HL-60/S4 treated with retinoic acid at 250 ng/mL for 4 days and 3 days (cell line): ENCODE data around the gene MYH14.
"Not testable (repeated sequence)": the region's sequence is repeated elsewhere in the genome, so short reads cannot be mapped to it uniquely, and the experiment has no call there.

Experiments
- in situ Hi-C: fragments of 300-500 bp; cut with MboI; formaldehyde crosslinking; loops from 2 replicates; pipeline ENCODE4 v1.7.0; 2022; ENCODE audit warnings: low sequenced_read_pairs

Gene MYH14

GRCh38 chr19:50330365-50331078, 127.1 kb downstream of the MYH14 start:
- in situ Hi-C loops, result no loop called here

GRCh38 chr19:50331221-50331993, 128.0 kb downstream of the MYH14 start:
- in situ Hi-C loops, result no loop called here

- in situ Hi-C loops, result no loop called here
Measured at GRCh38 chr19:50331994-50332243, 128.5 kb downstream of the MYH14 start.

- in situ Hi-C loops, result no loop called here
Measured at GRCh38 chr19:50332244-50333038, 129.0 kb downstream of the MYH14 start.

- in situ Hi-C loops, result no loop called here
Measured at GRCh38 chr19:50333235-50333736, 129.9 kb downstream of the MYH14 start.

DNA sequence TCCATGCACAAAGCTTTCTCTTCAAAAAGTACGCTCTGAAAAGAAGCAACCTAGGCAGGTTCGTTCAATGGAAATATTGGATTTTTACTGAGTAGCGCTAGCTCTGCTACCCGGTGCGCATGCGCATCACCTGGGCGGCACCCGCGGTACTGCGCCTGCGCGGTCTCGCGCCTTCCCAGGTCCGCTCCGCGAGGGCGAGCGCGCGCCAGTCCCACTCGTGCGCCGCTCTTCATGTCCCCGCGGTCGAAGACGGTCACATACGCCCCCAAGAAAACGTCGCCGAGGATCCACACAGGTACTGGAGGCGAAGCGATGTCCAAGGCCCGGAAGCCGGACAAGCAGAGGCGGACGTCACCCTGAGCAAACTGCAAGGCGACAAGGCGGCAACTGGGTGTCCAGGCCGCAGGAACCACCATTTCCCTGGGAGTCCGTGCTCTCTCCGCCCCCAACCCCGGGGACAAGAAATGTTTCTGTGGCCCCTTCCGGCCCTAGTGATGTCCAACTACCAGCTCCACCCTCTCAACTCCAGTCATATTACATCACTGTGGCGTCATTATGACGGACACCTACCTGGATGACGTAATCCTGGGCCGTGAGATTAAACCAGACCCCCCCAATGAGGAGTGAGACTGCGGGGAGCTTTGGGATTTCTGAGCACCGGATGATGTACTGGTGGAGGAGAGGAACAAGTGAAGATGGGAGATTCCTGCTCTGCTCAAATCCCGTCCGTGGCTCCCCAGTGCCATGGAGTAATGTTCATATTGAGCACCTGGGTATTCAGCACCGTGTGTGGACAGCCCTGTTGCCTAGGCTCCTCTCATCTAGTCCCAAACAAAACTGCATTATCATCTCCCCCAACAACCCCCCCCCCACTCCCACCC, 130.6 kb downstream of the MYH14 start:
- in situ Hi-C loops, result no loop called here

GRCh38 chr19:50334741-50335421, 131.5 kb downstream of the MYH14 start:
- in situ Hi-C loops, result no loop called here

GRCh38 chr19:50337031-50337430, 133.6 kb downstream of the MYH14 start:
- in situ Hi-C loops, result not testable (repeated sequence)

- in situ Hi-C loops, result no loop called here
Measured at GRCh38 chr19:50340331-50340730, 136.9 kb downstream of the MYH14 start.

GRCh38 chr19:50341091-50341564, 137.7 kb downstream of the MYH14 start:
- in situ Hi-C loops, result no loop called here

DNA sequence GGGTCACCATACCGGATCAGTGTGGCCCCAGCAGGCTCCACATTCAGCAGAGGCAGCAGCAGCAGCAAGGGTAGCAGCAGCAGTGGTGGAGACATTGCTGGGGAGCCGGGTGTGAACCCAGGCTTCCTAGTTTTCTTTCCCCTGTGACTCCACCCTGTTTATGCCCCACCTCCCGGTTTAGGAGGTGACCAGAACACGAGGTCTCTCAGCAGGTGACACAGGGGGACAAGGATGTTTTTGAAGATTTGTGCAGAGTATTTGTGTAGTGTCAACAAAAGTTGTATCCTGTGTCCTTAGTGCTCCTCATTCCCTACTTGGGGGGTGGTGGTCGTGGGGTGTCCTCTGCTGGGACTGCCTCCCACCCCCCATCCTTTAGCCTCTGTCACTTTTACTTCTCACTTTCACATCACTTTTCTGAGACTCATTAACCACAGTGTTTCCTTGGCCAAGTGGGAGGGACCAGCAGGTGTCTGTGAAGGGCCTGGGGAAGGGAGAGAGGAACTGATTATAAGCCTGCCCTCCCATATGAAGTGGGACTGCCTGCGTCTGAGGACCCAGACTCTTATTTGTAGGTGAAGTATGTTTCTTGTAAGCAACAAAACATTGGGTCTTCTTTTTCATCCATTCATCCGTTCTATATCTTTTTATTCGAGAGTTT, 141.4 kb downstream of the MYH14 start:
- in situ Hi-C loops, result no loop called here

DNA sequence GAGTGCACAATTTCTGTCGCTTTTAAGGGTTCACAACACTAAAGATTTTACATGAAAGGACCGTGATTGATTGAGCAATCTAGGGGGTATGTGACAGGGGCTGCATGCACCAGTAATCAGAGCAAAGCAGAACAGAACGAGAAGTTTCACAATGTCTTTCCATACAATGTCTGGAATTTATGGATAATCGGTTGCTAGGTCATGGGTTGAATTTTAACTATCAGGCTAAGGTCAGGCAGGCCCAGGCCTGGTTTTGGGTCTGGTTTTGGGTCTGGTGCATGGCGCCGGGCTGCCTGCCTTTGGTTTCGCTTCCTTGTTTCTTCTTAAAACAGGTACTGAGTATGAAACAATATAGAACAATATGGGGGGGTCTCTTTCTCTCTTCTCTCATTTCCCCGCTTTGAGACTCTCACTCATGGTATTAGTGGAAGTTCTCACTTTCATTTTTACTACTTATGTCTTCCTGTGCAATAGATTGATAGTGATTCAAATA, 143.7 kb downstream of the MYH14 start:
- in situ Hi-C loops, result not testable (repeated sequence)

GRCh38 chr19:50349277-50350057, 146.0 kb downstream of the MYH14 start:
- in situ Hi-C loops, result no loop called here

- in situ Hi-C loops, result no loop called here
Measured at GRCh38 chr19:50352242-50352641, 148.8 kb downstream of the MYH14 start.

DNA sequence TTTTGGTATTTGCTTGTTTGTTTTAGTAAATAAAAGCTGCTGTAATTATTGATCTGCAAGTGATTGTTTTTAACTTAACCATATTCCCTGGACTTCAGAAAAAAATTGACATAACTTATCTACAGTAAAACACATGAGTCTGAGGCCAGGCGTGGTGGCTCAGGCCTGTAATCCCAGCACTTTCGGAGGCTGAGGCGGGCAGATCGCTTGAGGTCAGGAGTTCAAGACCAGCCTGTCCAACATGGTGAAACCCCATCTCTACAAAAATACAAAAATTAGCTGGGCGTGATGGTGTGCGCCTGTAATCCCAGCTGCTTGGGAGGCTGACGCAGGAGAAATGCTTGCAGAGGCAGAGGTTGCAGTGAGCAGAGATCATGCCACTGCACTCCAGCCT, 150.1 kb downstream of the MYH14 start:
- in situ Hi-C loops, result not testable (repeated sequence)

GRCh38 chr19:50356691-50357177, 153.3 kb downstream of the MYH14 start:
- in situ Hi-C loops, result no loop called here

DNA sequence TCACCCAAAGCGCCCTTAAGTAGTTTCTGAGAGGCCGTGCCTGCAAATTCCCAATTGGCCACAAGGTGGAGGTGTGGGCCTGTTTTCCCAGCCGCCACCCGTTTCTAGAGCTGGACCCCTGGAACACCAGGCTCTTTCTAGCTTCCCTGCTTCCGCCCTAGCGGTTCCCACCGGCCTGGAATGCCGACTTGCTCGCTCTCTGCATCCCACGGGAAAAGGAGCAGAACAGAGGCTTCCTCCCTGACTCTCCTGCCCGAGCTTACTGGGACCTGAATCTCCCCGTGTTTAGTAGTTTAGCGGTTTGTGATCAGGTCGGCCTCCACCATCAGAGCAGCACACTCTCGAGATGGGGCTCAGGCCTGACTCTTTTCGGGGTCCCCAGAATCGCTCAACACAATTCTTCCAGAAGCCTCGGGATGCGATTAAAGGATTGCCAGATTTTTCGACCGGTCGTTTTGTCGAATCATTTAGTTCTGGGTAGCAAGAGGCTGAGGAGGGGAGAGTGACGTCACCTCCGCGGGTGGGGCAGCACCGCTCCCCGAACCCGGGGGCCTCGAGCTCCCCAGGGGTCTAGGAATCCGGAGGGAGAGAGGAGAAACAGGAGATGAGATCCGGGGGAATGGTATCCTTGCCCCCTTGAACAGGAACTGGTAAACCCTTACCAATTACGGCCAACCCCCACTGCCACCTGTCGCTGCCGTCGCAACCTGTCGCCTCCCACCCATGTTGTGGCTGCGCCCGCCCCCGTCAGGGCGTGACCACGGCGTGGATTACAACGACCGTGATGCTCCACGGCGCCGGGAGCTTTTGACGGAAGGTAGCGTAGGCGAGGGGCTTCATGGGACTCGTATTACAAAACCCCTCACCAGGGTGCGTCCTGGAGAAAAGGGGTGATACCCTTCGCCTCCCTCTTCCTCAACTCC, 154.0 kb downstream of the MYH14 start:
- in situ Hi-C loops, result no loop called here
